Endodermal cell (in vitro differentiated cells): ENCODE data around the gene SF3B3. TPM values are rescaled to one million over a fixed set of nuclear protein-coding genes. Genes with fewer than 3 reads are reported as not detected.

Source experiments
- DNase-seq: peaks from one replicate; pipeline ENCODE4 v3.0.0-alpha.2; 2017
- H3K27ac ChIP-seq: 2 replicates; pipeline ENCODE4 v1.5.1; 2013; ENCODE audit warnings: mild to moderate bottlenecking, low read depth, low read length, moderate library complexity
- H3K27me3 ChIP-seq: 2 replicates; pipeline ENCODE4 v1.6.1; 2013; ENCODE audit warnings: mild to moderate bottlenecking, low read length, moderate library complexity; ENCODE audit not compliant: insufficient read depth, control insufficient read depth, poor library complexity, severe bottlenecking
- H3K36me3 ChIP-seq: 2 replicates; pipeline ENCODE4 v1.7.0; 2013; ENCODE audit warnings: mild to moderate bottlenecking, low read length, moderate library complexity; ENCODE audit not compliant: control insufficient read depth, insufficient read depth
- H3K4me1 ChIP-seq: one replicate; pipeline ENCODE4 v1.7.0; 2013; ENCODE audit warnings: low read length; ENCODE audit not compliant: control insufficient read depth, insufficient read depth
- H3K4me3 ChIP-seq: 2 replicates; pipeline ENCODE4 v1.5.1; 2013; ENCODE audit warnings: mild to moderate bottlenecking, low read length, moderate library complexity
- H3K9ac ChIP-seq: 2 replicates; pipeline ENCODE4 v1.6.1; 2013; ENCODE audit warnings: mild to moderate bottlenecking, low read length, moderate library complexity; ENCODE audit not compliant: poor library complexity, severe bottlenecking; ENCODE audit errors: extremely low read depth
- H3K9me3 ChIP-seq: 2 replicates; pipeline ENCODE4 v1.6.1; 2013; ENCODE audit warnings: mild to moderate bottlenecking, low read length, moderate library complexity; ENCODE audit not compliant: control insufficient read depth
- H3K27ac Mint-ChIP-seq: 2 replicates; pipeline ENCODE4 v1.8.0; 2020; ENCODE audit warnings: mixed read lengths
- H3K27me3 Mint-ChIP-seq: 2 replicates; pipeline ENCODE4 v1.8.0; 2021; ENCODE audit warnings: mild to moderate bottlenecking, mixed read lengths; ENCODE audit not compliant: insufficient read depth
- H3K36me3 Mint-ChIP-seq: 2 replicates; pipeline ENCODE4 v1.8.0; 2020; ENCODE audit warnings: low read depth, mixed read lengths
- H3K4me1 Mint-ChIP-seq: 2 replicates; pipeline ENCODE4 v1.8.0; 2020; ENCODE audit warnings: mixed read lengths
- H3K4me3 Mint-ChIP-seq: 2 replicates; pipeline ENCODE4 v1.8.0; 2020; ENCODE audit warnings: mild to moderate bottlenecking, moderate library complexity, mixed read lengths
- H3K9me3 Mint-ChIP-seq: 2 replicates; pipeline ENCODE4 v1.8.0; 2020; ENCODE audit warnings: mild to moderate bottlenecking, mixed read lengths
- WGBS, 2 experiments: methylation state at CpG; one replicate each; pipeline versions ENCODE4 v1.1.5 to v1.1.7; 2013; ENCODE audit warnings: missing lambda C conversion rate in 2 of 2, mixed read lengths in 1 of 2; ENCODE audit not compliant: insufficient coverage in 1 of 2, insufficient read length in 1 of 2; 5-methylcytosine and 5-hydroxymethylcytosine counted together
- total RNA-seq, 2 donors: library from RNA; stranded (reverse); fragmentation: NEBNext Ultra II Directional in 1 of 2; extraction: Animal tissue kit (Norgen Biotek cat#: 25700) in 1 of 2; gene quantifications; 2 replicates in 1 of 2; 3 replicates in 1 of 2; pipeline ENCODE4 v1.2.1, GENCODE V29; 2021
- TF ChIP-seq, protein P1 (sequence below): fragments of 200-600 bp; sonication (generic); conservative IDR thresholded peaks from 2 replicates; pipeline ENCODE4 v1.5.0; 2021; ENCODE audit warnings: antibody characterized with exemption, mild to moderate bottlenecking

Gene SF3B3
- total RNA-seq, 2 donors from 2014 or later = 479 to 484 TPM

GRCh38 chr16:70590722-70591415 is 67.3 kb downstream of the SF3B3 start:
- Histone ChIP-seq H3K27me3 (no peaks in the 10 kb centered on the region), H3K9ac (no peak overlapping the region), H3K4me1 (no peaks in the 10 kb centered on the region), H3K9me3 (no peaks in the 10 kb centered on the region), H3K27ac (no peak overlapping the region), H3K36me3 (no peaks in the 10 kb centered on the region), H3K4me3 (no peak overlapping the region)
- DNase-seq = no peak
- no peaks in the 10 kb centered on the region for H3K36me3 Mint-ChIP-seq
- no peak overlapping the region for H3K4me3 Mint-ChIP-seq
- TF ChIP-seq, protein P1, sequence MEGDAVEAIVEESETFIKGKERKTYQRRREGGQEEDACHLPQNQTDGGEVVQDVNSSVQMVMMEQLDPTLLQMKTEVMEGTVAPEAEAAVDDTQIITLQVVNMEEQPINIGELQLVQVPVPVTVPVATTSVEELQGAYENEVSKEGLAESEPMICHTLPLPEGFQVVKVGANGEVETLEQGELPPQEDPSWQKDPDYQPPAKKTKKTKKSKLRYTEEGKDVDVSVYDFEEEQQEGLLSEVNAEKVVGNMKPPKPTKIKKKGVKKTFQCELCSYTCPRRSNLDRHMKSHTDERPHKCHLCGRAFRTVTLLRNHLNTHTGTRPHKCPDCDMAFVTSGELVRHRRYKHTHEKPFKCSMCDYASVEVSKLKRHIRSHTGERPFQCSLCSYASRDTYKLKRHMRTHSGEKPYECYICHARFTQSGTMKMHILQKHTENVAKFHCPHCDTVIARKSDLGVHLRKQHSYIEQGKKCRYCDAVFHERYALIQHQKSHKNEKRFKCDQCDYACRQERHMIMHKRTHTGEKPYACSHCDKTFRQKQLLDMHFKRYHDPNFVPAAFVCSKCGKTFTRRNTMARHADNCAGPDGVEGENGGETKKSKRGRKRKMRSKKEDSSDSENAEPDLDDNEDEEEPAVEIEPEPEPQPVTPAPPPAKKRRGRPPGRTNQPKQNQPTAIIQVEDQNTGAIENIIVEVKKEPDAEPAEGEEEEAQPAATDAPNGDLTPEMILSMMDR = no peak
- peaks cover 2% of the 10 kb centered on the region for H3K27me3 Mint-ChIP-seq
- H3K27ac Mint-ChIP-seq = no peak overlapping the region
- H3K4me1 Mint-ChIP-seq = peaks cover 6% of the 10 kb centered on the region
- H3K9me3 Mint-ChIP-seq = no peaks in the 10 kb centered on the region
- WGBS, 2 experiments = 92 to 93% methylated on average over 10 to 18 of the region's 18 CpGs

- TF ChIP-seq, protein P1 = no peak
- 91% methylated on average over 4 of the region's 4 CpGs; no CpG with 5 or more reads in 1 of the 2 experiments for WGBS, 2 experiments
These were observed 68.0 kb downstream of the SF3B3 start for GRCh38 chr16:70591615-70592014.

DNA sequence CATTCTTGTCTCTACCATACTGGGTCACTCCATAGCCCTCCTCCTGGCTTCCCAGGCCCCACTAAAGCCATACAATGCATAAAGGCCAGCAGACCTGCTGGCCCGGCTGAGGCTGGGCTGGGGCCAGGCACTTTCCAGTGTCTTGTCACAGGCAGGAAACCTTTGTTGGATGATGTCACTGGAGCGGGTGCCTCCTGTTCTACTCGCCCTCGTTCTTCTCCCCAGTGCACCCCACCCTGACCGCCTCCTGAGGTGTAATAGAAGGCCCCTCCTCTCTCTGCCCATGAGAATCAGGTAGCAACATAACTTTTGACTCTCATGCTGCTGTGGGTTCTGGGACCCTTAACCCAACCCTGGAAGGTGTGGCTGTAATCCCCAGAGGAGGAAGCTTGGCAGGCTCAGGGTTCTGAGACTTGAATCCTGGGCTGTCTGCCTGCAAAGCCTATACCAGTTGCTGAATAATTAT is 68.5 kb downstream of the SF3B3 start:
- WGBS, 2 experiments = 88 to 89% methylated on average over 4 to 5 of the region's 5 CpGs
- Histone ChIP-seq H3K4me1 (no peaks in the 10 kb centered on the region), H3K27ac (no peak overlapping the region), H3K4me3 (no peak overlapping the region), H3K9me3 (no peaks in the 10 kb centered on the region), H3K27me3 (no peaks in the 10 kb centered on the region), H3K9ac (no peak overlapping the region), H3K36me3 (no peaks in the 10 kb centered on the region)
- Mint-ChIP-seq H3K4me1 (peaks cover 6% of the 10 kb centered on the region), H3K4me3 (no peak overlapping the region), H3K27me3 (peaks cover 2% of the 10 kb centered on the region), H3K9me3 (no peaks in the 10 kb centered on the region), H3K36me3 (no peaks in the 10 kb centered on the region), H3K27ac (no peak overlapping the region)
- DNase-seq = no peak
- TF ChIP-seq, protein P1 = no peak

More at GRCh38 chr16:70591615-70592014, 68.0 kb downstream of the SF3B3 start:
- Histone ChIP-seq H3K36me3 (no peaks in the 10 kb centered on the region), H3K27ac (no peak overlapping the region), H3K4me1 (no peaks in the 10 kb centered on the region), H3K27me3 (no peaks in the 10 kb centered on the region), H3K9ac (no peak overlapping the region), H3K9me3 (no peaks in the 10 kb centered on the region), H3K4me3 (no peak overlapping the region)
- H3K27me3 Mint-ChIP-seq = peaks cover 2% of the 10 kb centered on the region
- no peak overlapping the region for H3K4me3 Mint-ChIP-seq
- peaks cover 6% of the 10 kb centered on the region for H3K4me1 Mint-ChIP-seq
- no peak overlapping the region for H3K27ac Mint-ChIP-seq
- no peaks in the 10 kb centered on the region for H3K36me3 Mint-ChIP-seq
- no peaks in the 10 kb centered on the region for H3K9me3 Mint-ChIP-seq
- DNase-seq = no peak
